HG02763 (cell line): ENCODE measurements around the gene DAB2IP.

ENCODE experiments used
- ATAC-seq: cut with Tn5 transposase; IDR thresholded peaks from one replicate; pipeline ENCODE4 v1.9.1; 2021; ENCODE audit warnings: mild to moderate bottlenecking, moderate library complexity; ENCODE audit not compliant: unreplicated experiment

DAB2IP gene

DNA sequence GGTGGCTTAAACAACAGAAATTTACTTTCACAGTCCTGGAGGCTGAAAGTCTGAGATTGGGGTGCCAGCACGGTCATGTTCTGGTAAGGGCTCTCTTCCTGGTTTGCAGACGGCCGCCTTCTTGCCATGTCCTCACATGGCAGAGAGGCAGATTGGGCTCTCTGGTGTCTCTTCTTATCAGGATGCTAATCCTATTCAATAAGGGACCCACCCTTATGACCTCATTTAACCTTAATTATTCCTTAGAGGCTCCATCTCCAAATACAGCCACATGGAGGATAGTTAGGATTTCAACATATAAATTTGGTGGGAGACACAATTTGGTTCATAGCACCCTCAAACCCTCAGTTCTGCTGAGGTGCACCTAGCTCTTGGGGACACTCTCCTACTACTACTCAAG, 180.4 kb downstream of the DAB2IP start:
- ATAC-seq, result no peak

GRCh38 chr9:121833061-121833460, 181.6 kb downstream of the DAB2IP start:
- no peak for ATAC-seq
